Measurements from ENCODE around the gene CALB2. TPM values are rescaled to one million over a fixed set of nuclear protein-coding genes. Genes with fewer than 3 reads are reported as not detected.

CALB2 gene
- total and polyA plus RNA-seq, 2 of the 8 experiments (the other 6 are each of a cell fraction or from before 2014, with no cell fraction given) = 1.9 to 2.6 TPM

- no peak overlapping the region for H3K9ac ChIP-seq (replicated peaks in 1 of 4; ENCODE audit: extremely low read depth in 1 of 4, low read depth in 3 of 4, low read length in 3 of 4)
- no peak for TF ChIP-seq TCF12 (IDR thresholded peaks at IDR 0.05; ENCODE audit: low read depth, low read length)
- TF ChIP-seq TAF7 (optimal IDR thresholded peaks at IDR 0.05; ENCODE audit: borderline replicate concordance, low read depth, low read length) = no peak
- TF ChIP-seq POLR2A (IDR thresholded peaks at IDR 0.05; ENCODE audit: control extremely low read depth in 1 of 2, low read depth in 2 of 2, low read length in 2 of 2) = no peak
- no peak for TF ChIP-seq SIX5 (IDR thresholded peaks at IDR 0.05; ENCODE audit: low read depth, low read length)
- no peak for TF ChIP-seq NRF1 (IDR thresholded peaks at IDR 0.05; ENCODE audit: low read depth, low read length)
- H3K27ac ChIP-seq (ENCODE audit: low read depth, low read length) = no peak overlapping the region
- H3K79me2 ChIP-seq (ENCODE audit: control insufficient read depth in 1 of 2, insufficient read depth in 2 of 2, low read length in 2 of 2) = no peaks in the 10 kb centered on the region
- peaks cover 0 to 5% (median 3%) of the 10 kb centered on the region in 4 experiments; a peak in 5 of 7 replicates for H3K4me1 ChIP-seq (replicated peaks in 1 of 4; ENCODE audit: control insufficient read depth in 3 of 4, insufficient read depth in 4 of 4, low read length in 3 of 4)
- no peaks in the 10 kb centered on the region; a peak in 2 of 8 replicates for H3K36me3 ChIP-seq (ENCODE audit: control insufficient read depth in 2 of 4, insufficient read depth in 4 of 4, low read length in 3 of 4)
- H2BK15ac ChIP-seq (ENCODE audit: low read length) = no peak overlapping the region
- no peak overlapping the region for H3K23ac ChIP-seq (ENCODE audit: insufficient read length)
- POLR2A ChIA-PET (ENCODE audit: partially characterized antibody) = no interaction called here
- no peak overlapping the region for H3K14ac ChIP-seq (ENCODE audit: insufficient read length)
- H3K27me3 ChIP-seq (replicated peaks in 1 of 4; ENCODE audit: control insufficient read depth in 3 of 4, extremely low read depth in 1 of 4, insufficient read depth in 3 of 4, low read length in 3 of 4) = peaks cover 0 to 13% (median 6%) of the 10 kb centered on the region in 4 experiments; a peak in 4 of 7 replicates
- no peak for FAIRE-seq
- H4K20me1 ChIP-seq (replicated peaks in 1 of 2; ENCODE audit: control insufficient read depth in 1 of 2, insufficient read depth in 2 of 2, low read length in 2 of 2) = no peaks in the 10 kb centered on the region
- no peaks in the 10 kb centered on the region for H3K79me1 ChIP-seq (ENCODE audit: low read depth, low read length)
- H2BK5ac ChIP-seq (ENCODE audit: low read depth, low read length) = no peak overlapping the region
- no peak overlapping the region for H3K4me2 ChIP-seq (ENCODE audit: insufficient read depth in 1 of 2, low read depth in 2 of 2, low read length in 2 of 2)
- H2BK20ac ChIP-seq (ENCODE audit: low read length) = no peak overlapping the region
- no peak overlapping the region for H4K8ac ChIP-seq (ENCODE audit: extremely low read depth, insufficient read depth, low read length)
- no peak overlapping the region for H3K4me3 ChIP-seq (ENCODE audit: extremely low read depth in 1 of 4, insufficient read depth in 2 of 4, low read depth in 3 of 4, low read length in 4 of 4)
- no peak overlapping the region for H4K5ac ChIP-seq (ENCODE audit: insufficient read length, low read depth, low read length)
- H2AFZ ChIP-seq (ENCODE audit: low read length) = no peak overlapping the region
- H3K56ac ChIP-seq (replicated peaks; ENCODE audit: insufficient read length, low read depth, low read length) = no peak overlapping the region
- H4K91ac ChIP-seq (replicated peaks; ENCODE audit: insufficient read length, low read length) = no peak overlapping the region
- no peaks in the 10 kb centered on the region for H3K9me3 ChIP-seq (ENCODE audit: insufficient read depth in 2 of 2, low read depth in 1 of 2, low read length in 1 of 2)
- H3K23me2 ChIP-seq (ENCODE audit: low read depth, low read length) = peaks cover 5% of the 10 kb centered on the region; the same call in 1 of the 2 replicates
- DNase-seq (ENCODE audit: low read depth in 1 of 2, low spot score in 2 of 2) = no peak
- no peak overlapping the region for H3K4ac ChIP-seq (replicated peaks; ENCODE audit: insufficient read length, low read depth, low read length)
- no peak overlapping the region for H2BK12ac ChIP-seq (ENCODE audit: low read depth, low read length)
- no peak overlapping the region for H3K18ac ChIP-seq (ENCODE audit: extremely low read depth, low read length)
- CTCF ChIA-PET (ENCODE audit: partially characterized antibody) = interaction anchor here (1.2 to 7.8 kb wide), 6 partner anchors 11 to 187 kb away, joined by 3 to 99 read pairs (median 10); no protein-coding TSS in a partner anchor
- H2AK5ac ChIP-seq (ENCODE audit: low read depth, low read length) = no peak overlapping the region
- no peak overlapping the region for H2BK120ac ChIP-seq (replicated peaks; ENCODE audit: low read depth, low read length)
These were observed 69.9 kb downstream of the CALB2 start for GRCh38 chr16:71428385-71428784.

All from H1 (cell line).